HepG2 (cell line): ENCODE data around the gene CNPY4. TPM values are rescaled to one million over a fixed set of nuclear protein-coding genes. Genes with fewer than 3 reads are reported as not detected.

Source experiments
- AHR ChIP-seq: IDR thresholded peaks from 2 replicates; pipeline ENCODE4 v1.6.1; 2018; ENCODE audit warnings: missing genetic modification reagents, missing compliant biosample characterization
- DMAP1 ChIP-seq: IDR thresholded peaks from 2 replicates; pipeline ENCODE4 v1.6.1; 2016
- FIP1L1 ChIP-seq: fragments of 200-400 bp; formaldehyde crosslinking; IDR thresholded peaks from 2 replicates; pipeline ENCODE4 v1.6.1; 2018; ENCODE audit warnings: low read depth, mild to moderate bottlenecking, low read length, moderate library complexity, borderline replicate concordance; ENCODE audit not compliant: insufficient read depth
- FOXJ3 ChIP-seq: sonication (generic); formaldehyde crosslinking; IDR thresholded peaks from 2 replicates; pipeline ENCODE4 v1.4.0; 2020; ENCODE audit warnings: missing genetic modification reagents, mild to moderate bottlenecking, borderline replicate concordance
- GLI4 ChIP-seq: sonication (generic); formaldehyde crosslinking; IDR thresholded peaks from 2 replicates; pipeline ENCODE4 v1.5.1; 2020; ENCODE audit warnings: missing genetic modification reagents, mild to moderate bottlenecking, moderate library complexity, borderline replicate concordance
- MAFF ChIP-seq: IDR thresholded peaks from 2 replicates; pipeline ENCODE4 v1.6.1; 2011; ENCODE audit warnings: low read depth, low read length, improper control_type of control experiment
- MXI1 ChIP-seq: IDR thresholded peaks from 3 replicates; pipeline ENCODE4 v1.6.1; 2012; ENCODE audit warnings: low read depth, low read length, inconsistent platforms, borderline replicate concordance
- NCOA1 ChIP-seq: sonication (generic); formaldehyde crosslinking; IDR thresholded peaks from 2 replicates; pipeline ENCODE4 v1.9.0; 2021; ENCODE audit warnings: missing genetic modification reagents
- NFKBIZ ChIP-seq: IDR thresholded peaks from 2 replicates; pipeline ENCODE4 v1.6.1; 2018; ENCODE audit warnings: missing genetic modification reagents, missing compliant biosample characterization
- NKX3-1 ChIP-seq: sonication (generic); formaldehyde crosslinking; IDR thresholded peaks from 2 replicates; pipeline ENCODE4 v1.5.0; 2020; ENCODE audit warnings: missing genetic modification reagents
- SMYD3 ChIP-seq: sonication (generic); formaldehyde crosslinking; IDR thresholded peaks from 2 replicates; pipeline ENCODE4 v1.8.1; 2023; ENCODE audit warnings: mild to moderate bottlenecking, missing genetic modification reagents
- SP5 ChIP-seq: IDR thresholded peaks from 2 replicates; pipeline ENCODE4 v1.6.1; 2016; ENCODE audit warnings: low read depth, borderline replicate concordance
- TMF1 ChIP-seq: sonication (generic); formaldehyde crosslinking; IDR thresholded peaks from 2 replicates; pipeline ENCODE4 v1.8.1; 2022; ENCODE audit warnings: low read depth, missing genetic modification reagents
- ZBTB42 ChIP-seq: sonication (generic); formaldehyde crosslinking; IDR thresholded peaks from 2 replicates; pipeline ENCODE4 v1.5.0; 2020; ENCODE audit warnings: mild to moderate bottlenecking, missing genetic modification reagents
- ZNF224 ChIP-seq: sonication (generic); formaldehyde crosslinking; IDR thresholded peaks from 2 replicates; pipeline ENCODE4 v1.5.0; 2020; ENCODE audit warnings: mild to moderate bottlenecking, missing genetic modification reagents
- ZNF354B ChIP-seq: sonication (generic); formaldehyde crosslinking; IDR thresholded peaks from 2 replicates; pipeline ENCODE4 v1.8.0; 2022; ENCODE audit warnings: mild to moderate bottlenecking, missing genetic modification reagents
- ZNF652 ChIP-seq: IDR thresholded peaks from 2 replicates; pipeline ENCODE4 v1.6.1; 2016; ENCODE audit warnings: low read depth, borderline replicate concordance
- ZNF747 ChIP-seq: sonication (generic); formaldehyde crosslinking; IDR thresholded peaks from 2 replicates; pipeline ENCODE4 v1.8.1; 2023; ENCODE audit warnings: missing genetic modification reagents, mild to moderate bottlenecking, borderline replicate concordance
- ZNF749 ChIP-seq: sonication (generic); formaldehyde crosslinking; IDR thresholded peaks from 2 replicates; pipeline ENCODE4 v1.8.0; 2022; ENCODE audit warnings: mild to moderate bottlenecking, missing genetic modification reagents, moderate library complexity, borderline replicate concordance
- ZNF775 ChIP-seq: sonication (generic); formaldehyde crosslinking; IDR thresholded peaks from 2 replicates; pipeline ENCODE4 v1.4.0; 2020; ENCODE audit warnings: missing genetic modification reagents, mild to moderate bottlenecking, moderate library complexity, borderline replicate concordance
- polyA plus RNA-seq, 8 experiments: library from polyadenylated mRNA; depleted of rRNA in 3 of 8; stranded (reverse) in 7 of 8; unstranded in 1 of 8; fragments of >200 nt; fragmentation: Illumina TruSeq in 4 of 8; extraction: Trizol in 4 of 8; gene quantifications; 2 replicates each; pipeline versions ENCODE4 v1.2.1 to v1.2.3, GENCODE V29; 2011 to 2016; ENCODE audit warnings: low read depth in 4 of 8, missing spikeins in 1 of 8, mixed read lengths in 1 of 8; ENCODE audit not compliant: insufficient read depth in 1 of 8
- total RNA-seq, 5 experiments: library from RNA; depleted of rRNA; stranded (reverse); fragments of >200 nt; fragmentation: Illumina TruSeq; extraction: Trizol; gene quantifications; 2 replicates each; pipeline ENCODE4 v1.2.3, GENCODE V29; 2016; ENCODE audit warnings: low read depth in 1 of 5
- TF ChIP-seq, protein P1 (sequence below): sonication (generic); formaldehyde crosslinking; IDR thresholded peaks from 2 replicates; pipeline ENCODE4 v1.5.0; 2020; ENCODE audit warnings: mild to moderate bottlenecking, missing genetic modification reagents
- TF ChIP-seq, protein P2 (sequence below): sonication (generic); formaldehyde crosslinking; IDR thresholded peaks from 2 replicates; pipeline ENCODE4 v1.5.0; 2020; ENCODE audit warnings: missing genetic modification reagents
- TF ChIP-seq, protein P3 (sequence below): sonication (generic); formaldehyde crosslinking; IDR thresholded peaks from 2 replicates; pipeline ENCODE4 v1.4.0; 2020; ENCODE audit warnings: missing genetic modification reagents
- TF ChIP-seq, protein P4 (sequence below): sonication (generic); formaldehyde crosslinking; IDR thresholded peaks from 2 replicates; pipeline ENCODE4 v1.5.1; 2020; ENCODE audit warnings: mild to moderate bottlenecking, missing genetic modification reagents, moderate library complexity

The CNPY4 gene
- total and polyA plus RNA-seq, 2 of the 13 experiments (the other 11 are each of a cell fraction or from before 2014, with no cell fraction given): 6.2 to 12.7 TPM

DNA sequence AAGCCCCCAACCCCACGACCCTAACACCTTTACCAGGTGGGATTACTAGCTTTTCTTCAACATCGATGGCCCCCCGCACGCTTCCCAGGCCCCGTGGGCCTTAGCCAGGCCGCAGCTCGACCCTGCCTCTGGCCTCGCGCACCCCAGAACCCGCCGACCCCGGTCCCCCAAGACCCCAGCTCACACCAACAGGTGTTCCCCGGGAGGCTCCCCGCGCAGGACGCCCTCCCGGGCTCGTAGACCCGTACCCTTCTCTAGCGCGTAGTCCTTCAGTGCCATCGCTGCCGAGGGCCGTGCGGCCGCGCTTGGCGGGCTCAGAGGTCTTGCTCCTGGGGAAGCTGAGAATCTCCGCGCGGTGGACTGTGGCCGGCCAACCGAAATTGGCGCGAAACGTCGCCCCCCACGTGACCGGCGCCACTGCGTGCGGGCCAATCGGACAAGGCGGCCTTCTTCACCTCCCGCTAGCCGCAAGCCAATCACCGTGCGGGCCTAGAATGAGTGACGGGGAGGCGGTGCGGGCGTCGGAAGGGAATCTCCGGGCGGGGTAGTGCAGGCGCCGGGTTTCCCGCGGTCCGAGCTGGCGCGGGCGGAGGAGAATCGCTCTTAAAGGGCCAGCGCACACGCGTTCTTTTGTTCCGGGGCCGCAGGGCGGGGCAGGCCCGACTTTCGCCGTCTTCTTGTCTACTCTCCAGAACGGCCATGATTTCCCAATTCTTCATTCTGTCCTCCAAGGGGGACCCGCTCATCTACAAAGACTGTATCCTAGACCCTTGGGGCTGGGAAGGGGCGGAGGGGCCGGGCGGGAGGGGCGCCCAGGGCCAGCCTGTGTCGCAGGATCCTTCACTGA, 18.2 kb upstream of the CNPY4 start, which contains the start of the genes AP4M1 and MCM7 (continued):
- TF ChIP-seq, protein P1, sequence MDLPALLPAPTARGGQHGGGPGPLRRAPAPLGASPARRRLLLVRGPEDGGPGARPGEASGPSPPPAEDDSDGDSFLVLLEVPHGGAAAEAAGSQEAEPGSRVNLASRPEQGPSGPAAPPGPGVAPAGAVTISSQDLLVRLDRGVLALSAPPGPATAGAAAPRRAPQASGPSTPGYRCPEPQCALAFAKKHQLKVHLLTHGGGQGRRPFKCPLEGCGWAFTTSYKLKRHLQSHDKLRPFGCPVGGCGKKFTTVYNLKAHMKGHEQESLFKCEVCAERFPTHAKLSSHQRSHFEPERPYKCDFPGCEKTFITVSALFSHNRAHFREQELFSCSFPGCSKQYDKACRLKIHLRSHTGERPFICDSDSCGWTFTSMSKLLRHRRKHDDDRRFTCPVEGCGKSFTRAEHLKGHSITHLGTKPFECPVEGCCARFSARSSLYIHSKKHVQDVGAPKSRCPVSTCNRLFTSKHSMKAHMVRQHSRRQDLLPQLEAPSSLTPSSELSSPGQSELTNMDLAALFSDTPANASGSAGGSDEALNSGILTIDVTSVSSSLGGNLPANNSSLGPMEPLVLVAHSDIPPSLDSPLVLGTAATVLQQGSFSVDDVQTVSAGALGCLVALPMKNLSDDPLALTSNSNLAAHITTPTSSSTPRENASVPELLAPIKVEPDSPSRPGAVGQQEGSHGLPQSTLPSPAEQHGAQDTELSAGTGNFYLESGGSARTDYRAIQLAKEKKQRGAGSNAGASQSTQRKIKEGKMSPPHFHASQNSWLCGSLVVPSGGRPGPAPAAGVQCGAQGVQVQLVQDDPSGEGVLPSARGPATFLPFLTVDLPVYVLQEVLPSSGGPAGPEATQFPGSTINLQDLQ (CRISPR knock-in tag): no peak
- TF ChIP-seq ZNF749 (CRISPR knock-in tag): peak; percentile 59; the same call in 1 of the 2 replicates
- no peak; the same call in none of the 2 replicates for TF ChIP-seq ZBTB42
- TF ChIP-seq TMF1 (CRISPR knock-in tag): peak; percentile 77
- TF ChIP-seq GLI4 (CRISPR knock-in tag): no peak; the same call in 1 of the 2 replicates
- TF ChIP-seq, protein P2, sequence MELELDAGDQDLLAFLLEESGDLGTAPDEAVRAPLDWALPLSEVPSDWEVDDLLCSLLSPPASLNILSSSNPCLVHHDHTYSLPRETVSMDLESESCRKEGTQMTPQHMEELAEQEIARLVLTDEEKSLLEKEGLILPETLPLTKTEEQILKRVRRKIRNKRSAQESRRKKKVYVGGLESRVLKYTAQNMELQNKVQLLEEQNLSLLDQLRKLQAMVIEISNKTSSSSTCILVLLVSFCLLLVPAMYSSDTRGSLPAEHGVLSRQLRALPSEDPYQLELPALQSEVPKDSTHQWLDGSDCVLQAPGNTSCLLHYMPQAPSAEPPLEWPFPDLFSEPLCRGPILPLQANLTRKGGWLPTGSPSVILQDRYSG (CRISPR knock-in tag): peak; percentile 3; the same call in 1 of the 2 replicates
- TF ChIP-seq, protein P3, sequence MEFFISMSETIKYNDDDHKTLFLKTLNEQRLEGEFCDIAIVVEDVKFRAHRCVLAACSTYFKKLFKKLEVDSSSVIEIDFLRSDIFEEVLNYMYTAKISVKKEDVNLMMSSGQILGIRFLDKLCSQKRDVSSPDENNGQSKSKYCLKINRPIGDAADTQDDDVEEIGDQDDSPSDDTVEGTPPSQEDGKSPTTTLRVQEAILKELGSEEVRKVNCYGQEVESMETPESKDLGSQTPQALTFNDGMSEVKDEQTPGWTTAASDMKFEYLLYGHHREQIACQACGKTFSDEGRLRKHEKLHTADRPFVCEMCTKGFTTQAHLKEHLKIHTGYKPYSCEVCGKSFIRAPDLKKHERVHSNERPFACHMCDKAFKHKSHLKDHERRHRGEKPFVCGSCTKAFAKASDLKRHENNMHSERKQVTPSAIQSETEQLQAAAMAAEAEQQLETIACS (CRISPR knock-in tag): 0 out of 2 replicates have a peak, but pooled peaks have one; percentile 21
- TF ChIP-seq NFKBIZ (CRISPR knock-in tag): no peak
- TF ChIP-seq ZNF224 (CRISPR knock-in tag): no peak; the same call in 1 of the 2 replicates
- no peak for TF ChIP-seq FIP1L1
- peak; percentile 66; the same call in 1 of the 3 replicates for TF ChIP-seq MXI1
- no peak for TF ChIP-seq MAFF
- TF ChIP-seq DMAP1 (CRISPR knock-in tag): peak; percentile 67; the same call in 1 of the 2 replicates
- TF ChIP-seq ZNF747 (CRISPR knock-in tag): no peak
- TF ChIP-seq SMYD3: 0 out of 2 replicates have a peak, but pooled peaks have one; percentile 48
- TF ChIP-seq, protein P4, sequence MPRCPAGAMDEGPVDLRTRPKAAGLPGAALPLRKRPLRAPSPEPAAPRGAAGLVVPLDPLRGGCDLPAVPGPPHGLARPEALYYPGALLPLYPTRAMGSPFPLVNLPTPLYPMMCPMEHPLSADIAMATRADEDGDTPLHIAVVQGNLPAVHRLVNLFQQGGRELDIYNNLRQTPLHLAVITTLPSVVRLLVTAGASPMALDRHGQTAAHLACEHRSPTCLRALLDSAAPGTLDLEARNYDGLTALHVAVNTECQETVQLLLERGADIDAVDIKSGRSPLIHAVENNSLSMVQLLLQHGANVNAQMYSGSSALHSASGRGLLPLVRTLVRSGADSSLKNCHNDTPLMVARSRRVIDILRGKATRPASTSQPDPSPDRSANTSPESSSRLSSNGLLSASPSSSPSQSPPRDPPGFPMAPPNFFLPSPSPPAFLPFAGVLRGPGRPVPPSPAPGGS: peak; percentile 60
- TF ChIP-seq NKX3-1: peak; percentile 65; the same call in 1 of the 2 replicates
- TF ChIP-seq ZNF354B (CRISPR knock-in tag): no peak
- no peak for TF ChIP-seq NCOA1 (CRISPR knock-in tag)
- no peak for TF ChIP-seq AHR (CRISPR knock-in tag)
- TF ChIP-seq ZNF775 (CRISPR knock-in tag): no peak
- TF ChIP-seq ZNF652 (CRISPR knock-in tag): no peak
- no peak; the same call in 1 of the 2 replicates for TF ChIP-seq FOXJ3 (CRISPR knock-in tag)
- TF ChIP-seq SP5 (CRISPR knock-in tag): peak; percentile 24; the same call in 1 of the 2 replicates
